GM18858 (cell line): ENCODE measurements around the gene TEF.
A peak's percentile ranks its signal among the peaks of the same experiment; 100 is the strongest.
"Not testable (repeated sequence)": the region's sequence is repeated elsewhere in the genome, so short reads cannot be mapped to it uniquely, and the experiment has no call there.

Experiments used
- ATAC-seq: cut with Tn5 transposase; IDR thresholded peaks from one replicate; pipeline ENCODE4 v1.9.1; 2021; ENCODE audit not compliant: unreplicated experiment

Gene TEF

DNA sequence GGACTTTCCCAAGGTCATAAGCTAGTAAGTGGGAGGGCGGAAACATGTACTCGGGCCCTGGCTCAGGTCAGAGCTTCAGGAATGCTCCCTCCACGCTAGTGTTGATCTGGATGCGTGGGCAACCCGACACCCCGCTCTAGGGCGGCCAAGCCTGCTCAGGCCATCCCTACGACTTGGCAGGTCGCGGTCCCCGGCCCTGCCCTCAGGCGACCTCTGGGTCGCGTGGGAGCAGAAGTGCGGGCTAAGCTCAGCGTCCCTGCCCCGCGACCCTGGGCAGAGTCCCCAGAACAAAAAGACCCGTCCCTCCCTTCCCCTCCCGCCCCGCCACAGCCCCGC is 781 bp upstream of the TEF start:
- peak; percentile 12 for ATAC-seq

DNA sequence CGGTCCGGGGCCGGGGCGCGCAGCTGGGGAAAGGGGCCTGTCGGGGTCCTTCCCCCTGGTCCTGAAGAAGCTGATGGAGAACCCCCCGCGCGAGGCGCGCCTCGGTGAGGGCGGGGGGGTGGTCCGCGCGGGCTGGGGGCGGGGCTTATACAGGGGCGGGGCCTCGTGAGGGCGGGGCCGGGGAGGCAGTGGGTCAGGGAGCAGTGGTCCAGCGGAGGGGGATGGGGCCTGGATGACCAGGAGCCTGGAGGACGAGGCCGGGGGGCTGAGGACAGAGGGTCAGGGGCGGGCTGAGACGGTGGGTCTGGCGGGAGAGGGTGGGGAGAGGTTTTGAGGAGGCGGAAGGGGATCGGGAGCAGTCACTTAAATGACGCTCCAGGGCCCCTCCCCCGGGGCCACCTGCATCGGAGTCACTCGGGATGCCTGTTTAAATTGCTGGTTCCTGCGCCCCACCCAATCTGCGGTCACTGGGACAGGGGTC is 396 bp downstream of the TEF start:
- peak; percentile 3 for ATAC-seq

DNA sequence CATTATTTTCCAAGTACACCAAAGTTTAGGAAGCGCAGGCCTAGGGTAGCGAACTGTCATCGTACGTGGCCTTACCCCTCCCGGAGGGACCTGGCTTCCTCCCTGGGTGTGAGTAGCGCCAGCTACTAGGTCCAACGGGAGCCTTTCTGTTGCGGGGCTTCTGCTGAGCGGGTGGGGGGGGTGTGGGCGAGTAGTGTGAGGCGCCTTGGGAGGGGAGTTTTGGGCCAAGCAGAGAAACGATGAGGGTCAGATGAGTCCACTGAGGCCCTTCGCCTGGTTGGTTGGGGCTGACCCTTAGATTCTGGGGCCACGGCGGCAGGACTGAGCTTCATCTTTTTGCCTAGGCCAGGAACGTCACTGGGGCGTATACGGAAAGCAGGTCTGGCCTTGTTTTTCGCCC is 868 bp downstream of the TEF start:
- no peak for ATAC-seq

DNA sequence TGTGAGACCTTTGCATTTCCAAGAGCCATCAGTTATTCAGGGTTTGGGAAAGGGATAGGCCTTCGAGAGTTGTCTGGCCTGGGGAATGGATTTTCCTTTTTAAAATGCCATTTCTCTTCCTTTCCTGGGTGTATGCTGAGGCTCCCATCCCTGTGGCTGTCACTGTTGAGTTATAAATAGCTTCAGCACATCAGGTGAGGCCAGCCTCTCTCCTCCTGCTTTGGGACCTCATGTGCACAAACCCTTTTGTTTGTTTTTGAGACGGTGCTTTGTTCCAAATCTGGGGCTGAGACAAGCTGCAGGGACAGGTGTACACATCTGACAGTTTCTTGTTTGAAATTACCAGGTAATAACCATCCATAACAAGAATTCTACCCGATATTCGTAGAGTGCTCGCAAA is 1.3 kb downstream of the TEF start:
- ATAC-seq = no peak

DNA sequence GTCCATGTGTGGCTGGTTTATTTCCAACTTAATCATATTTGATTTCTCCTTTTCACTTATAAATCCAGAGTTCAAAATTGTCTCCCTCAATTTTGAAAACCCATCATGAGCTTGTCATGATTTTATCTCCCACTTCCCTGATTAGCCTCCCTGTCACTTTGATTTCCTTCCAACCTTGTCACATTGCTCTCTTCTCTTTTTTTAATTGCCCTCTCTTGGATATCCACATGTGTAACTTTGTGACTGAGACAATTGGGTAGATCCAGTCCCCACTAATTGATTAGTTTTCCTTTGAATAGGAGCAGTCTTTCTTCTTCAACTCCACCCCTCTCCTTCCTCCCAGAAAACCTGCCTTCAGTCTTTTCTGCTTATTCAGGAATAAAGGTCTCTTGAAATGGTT is 2.4 kb downstream of the TEF start:
- ATAC-seq = no peak

DNA sequence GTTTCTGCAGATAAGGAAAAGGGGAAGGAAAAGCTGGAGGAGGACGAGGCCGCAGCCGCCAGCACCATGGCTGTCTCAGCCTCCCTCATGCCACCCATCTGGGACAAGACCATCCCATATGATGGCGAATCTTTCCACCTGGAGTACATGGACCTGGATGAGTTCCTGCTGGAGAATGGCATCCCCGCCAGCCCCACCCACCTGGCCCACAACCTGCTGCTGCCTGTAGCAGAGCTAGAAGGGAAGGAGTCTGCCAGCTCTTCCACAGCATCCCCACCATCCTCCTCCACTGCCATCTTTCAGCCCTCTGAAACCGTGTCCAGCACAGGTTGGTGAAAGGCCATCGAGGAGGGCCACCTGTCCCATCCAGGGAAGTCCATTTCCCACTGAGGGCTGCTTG is 5.6 kb downstream of the TEF start:
- ATAC-seq = no peak

DNA sequence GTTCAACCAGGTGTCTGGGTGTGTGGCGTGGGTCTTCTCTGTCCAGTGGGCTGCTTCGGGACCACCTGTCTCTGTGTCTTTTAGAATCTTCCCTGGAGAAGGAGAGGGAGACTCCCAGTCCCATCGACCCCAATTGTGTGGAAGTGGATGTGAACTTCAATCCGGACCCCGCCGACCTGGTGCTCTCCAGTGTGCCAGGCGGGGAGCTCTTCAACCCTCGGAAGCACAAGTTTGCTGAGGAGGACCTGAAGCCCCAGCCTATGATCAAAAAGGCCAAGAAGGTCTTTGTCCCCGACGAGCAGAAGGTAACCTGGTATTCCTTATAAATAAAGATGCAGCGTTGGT is 12.2 kb downstream of the TEF start:
- no peak for ATAC-seq

DNA sequence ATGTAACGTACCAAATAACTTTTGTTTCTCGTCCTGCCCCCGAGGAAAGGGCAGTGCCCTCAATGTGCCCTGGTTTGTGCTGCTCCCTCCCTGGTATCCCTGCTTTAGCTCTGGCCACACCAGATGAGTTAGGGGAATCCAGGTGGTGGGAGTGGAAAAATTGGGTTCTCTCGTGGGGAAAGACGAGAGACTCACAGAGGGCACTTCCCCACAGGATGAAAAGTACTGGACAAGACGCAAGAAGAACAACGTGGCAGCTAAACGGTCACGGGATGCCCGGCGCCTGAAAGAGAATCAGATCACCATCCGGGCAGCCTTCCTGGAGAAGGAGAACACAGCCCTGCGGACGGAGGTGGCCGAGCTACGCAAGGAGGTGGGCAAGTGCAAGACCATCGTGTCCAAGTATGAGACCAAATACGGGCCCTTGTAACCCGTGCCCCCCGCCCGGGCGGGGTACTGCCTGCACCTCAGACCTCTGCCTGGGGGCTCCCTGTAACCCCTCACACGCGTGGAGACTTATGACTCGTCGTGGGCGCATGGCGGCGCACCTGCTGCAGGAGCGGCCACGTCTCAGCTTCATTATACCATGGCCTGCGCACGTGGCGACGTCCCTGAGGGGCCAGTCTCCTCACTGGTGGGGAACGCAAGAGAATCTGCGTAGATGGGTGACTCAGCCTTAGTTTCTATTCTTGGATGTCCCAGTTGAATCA is 13.9 kb downstream of the TEF start:
- ATAC-seq = no peak

DNA sequence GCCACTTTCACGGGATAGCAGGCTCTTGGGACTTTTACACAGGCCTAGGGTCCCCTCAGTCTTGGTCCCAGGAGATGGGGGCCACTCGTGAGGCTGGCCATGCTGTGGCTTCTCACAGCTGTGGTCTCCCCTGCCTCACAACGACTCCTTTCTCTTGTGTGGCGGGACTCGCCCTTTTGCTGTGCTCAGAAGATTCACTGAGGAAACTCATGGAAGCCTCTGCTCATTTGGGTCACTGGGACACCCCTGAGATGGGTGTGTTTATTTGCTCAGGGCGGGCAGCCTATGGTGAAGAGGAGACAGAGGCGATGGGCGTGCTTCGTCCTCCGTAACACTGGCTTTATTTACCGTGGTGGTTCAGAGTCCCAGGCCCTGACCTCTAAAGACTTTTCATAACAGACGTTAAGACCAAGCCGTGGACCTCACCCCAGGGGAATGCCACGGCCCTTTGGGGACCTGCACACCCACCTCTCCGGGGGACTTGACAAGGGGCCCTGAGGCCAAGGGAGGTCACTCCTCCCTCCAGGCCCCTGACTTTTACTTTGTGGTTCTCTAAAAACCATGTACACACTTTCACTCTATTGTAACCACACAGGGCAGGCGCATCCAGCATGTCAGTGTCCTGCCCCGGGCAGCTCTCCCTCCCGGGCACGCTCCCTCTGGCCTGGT is 15.5 kb downstream of the TEF start:
- no peak for ATAC-seq

DNA sequence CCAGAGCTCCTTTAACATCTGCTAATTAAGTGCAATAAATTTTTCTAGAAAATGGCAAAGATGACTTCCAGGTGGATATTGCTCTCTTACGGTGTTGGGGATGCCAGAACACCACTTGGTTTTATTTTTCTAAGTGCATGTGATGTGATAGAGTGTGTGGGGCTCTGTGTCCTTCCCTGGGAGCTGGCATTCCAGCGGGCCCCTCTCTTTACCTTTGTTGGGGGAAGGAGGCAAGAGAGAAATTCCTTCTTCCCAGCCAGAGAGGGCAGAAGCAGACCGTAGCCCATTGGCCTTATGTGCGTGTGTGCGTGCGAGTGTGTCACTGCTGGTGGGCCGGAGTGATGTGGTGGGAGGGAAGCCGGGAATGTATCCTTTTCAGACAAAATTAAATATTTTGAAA is 17.2 kb downstream of the TEF start:
- no peak for ATAC-seq

DNA sequence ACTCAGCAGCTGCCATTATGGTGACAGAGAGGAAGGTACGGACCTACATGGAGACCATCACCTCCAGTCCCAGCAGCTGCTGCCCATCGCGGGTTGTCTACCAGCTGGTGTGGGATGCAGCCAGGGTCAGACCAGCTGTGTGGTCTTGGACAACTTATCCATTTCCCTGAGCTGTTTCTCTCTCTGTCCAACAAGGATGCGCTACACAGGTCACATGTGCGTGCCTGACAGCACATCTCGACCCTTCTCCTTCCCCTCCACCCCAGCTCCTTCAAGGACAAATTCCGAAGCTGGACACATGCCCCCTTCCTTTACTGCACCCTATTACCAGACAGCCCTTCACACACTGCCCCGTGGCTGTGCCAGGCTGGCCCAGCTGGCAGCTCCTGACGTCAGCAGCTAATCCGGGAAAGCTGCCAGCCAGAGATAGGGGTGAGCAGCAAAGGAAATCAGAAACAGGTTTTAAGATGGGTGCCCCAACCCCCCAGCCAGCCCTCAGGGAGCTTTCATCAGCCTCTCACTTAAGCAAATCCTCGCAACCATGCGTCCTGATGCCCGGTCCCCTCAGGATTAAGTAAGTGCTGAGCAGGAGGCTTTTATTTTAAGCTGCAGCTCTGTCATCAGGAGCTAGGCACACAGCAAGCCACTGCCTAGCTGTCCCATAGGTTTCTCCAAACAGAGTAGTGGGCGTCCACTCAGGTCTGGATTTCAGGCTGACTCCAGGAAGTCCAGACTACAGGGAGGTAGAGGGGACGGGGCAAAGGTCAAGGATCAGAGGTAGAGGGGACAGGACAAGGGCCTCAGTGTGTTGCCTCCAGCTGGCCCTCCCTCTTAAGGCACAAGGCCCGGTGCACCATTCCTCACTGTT is 20.3 kb downstream of the TEF start:
- ATAC-seq = no peak

DNA sequence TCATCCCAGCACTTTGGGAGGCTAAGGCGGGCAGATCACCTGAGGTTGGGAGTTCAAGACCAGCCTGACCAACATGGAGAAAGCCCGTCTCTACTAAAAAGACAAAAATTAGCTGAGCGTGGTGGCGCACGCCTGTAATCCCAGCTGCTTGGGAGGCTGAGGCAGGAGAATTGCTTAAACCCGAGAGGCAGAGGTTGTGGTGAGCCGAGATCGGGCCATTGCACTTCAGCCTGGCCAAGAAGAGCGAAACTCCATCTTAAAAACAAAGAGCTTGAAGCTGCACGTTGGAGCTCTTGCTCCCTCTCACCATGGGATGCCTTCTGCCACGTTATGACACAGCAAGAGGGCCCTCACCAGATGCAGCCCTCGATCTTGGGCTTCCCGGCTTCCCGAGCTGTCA is 21.1 kb downstream of the TEF start:
- ATAC-seq = not testable (repeated sequence)

DNA sequence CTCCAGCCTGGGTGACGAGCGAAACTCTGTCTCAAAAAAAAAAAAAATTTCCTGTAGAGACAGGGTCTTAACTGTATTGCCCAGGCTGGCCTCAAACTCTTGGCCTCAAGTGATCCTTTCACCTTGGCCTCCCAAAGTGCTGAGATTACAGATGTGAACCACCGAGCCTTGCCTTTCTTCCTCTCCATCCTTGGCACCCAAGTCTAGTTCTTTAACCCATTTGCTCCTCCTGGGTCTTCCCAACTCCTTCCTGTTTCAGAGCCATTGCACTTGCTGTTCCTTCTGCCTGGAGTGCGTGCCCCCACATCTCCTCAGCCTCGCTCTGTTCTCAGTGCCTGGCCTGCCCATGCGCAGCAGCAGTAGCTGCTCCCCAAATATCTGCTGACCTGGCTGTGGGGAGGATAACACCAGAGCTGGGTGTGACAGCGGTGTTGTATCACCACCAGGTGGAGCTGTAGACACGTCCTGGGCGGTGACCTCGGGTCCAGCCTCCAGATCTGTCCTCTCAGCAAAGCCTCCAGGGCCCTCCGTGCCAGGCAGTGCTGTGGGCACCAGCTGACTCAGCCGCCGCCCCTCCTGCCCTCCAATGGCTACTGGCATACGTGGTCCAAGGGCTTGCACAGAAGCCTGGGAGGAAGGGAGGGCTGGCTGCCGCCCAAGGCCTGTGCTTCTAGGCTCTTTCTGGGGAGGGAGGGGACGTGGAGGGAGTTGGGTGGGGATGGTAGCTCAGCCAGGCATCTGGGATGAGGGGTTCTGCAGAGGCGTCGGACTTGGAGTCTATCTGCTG is 22.0 kb downstream of the TEF start:
- no peak for ATAC-seq

DNA sequence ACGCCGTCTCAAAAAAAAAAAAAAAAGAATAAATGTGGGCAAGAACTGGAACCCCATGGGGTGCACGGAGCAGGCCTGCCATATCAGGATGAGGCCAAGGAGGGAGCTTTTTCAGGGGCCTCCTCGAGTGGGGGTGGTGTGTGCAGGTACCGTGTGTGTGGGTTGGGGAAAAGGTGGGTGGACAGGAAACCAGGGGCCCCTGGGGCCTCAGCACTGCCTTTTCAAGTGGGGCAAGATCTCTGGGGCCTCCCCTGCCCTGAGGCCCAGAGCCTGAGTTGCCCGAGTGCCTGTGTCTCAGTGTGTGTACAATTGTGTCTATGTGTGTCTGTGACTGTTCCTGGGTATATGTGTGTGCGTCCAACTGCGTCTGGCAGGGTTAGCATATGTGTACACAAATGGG is 23.8 kb downstream of the TEF start:
- no peak for ATAC-seq

DNA sequence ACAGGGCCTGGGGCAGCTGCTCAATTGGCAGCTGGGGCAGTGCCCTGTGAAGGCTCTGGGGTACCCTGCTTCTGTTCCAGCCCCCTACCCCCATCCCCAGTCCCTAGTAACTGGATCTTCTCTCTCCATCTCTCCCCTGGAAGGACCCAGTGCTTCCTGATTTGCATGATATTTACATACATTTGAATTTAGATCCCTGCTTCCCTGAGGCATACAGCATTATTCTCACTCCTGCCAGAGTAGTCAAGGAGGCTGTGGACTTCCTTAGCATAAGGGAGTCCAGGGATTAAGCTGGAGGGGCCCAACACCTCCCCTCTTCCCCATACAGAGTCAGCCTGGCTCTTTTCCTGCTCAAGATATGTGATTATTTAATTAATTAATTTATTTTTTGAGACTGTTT is 24.7 kb downstream of the TEF start:
- no peak for ATAC-seq

DNA sequence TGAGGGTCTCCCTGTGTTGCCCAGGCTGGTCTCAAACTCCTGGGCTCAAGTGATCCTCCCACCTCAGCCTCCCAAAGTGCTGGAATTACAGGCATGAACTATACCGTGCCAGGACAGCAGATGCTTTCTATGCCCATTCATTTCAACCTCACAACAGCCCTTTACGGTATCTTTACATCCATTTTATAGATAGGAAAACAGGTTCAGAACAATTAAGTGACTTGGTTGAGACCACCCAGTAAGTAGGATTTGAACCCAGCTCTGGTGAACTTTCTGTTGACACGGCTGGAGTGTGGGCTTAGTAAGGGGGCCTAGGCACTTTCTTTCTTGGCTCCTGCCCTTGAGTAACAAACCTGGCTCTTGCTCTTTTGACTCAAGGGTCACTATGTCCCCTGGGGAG is 25.7 kb downstream of the TEF start:
- ATAC-seq = no peak

DNA sequence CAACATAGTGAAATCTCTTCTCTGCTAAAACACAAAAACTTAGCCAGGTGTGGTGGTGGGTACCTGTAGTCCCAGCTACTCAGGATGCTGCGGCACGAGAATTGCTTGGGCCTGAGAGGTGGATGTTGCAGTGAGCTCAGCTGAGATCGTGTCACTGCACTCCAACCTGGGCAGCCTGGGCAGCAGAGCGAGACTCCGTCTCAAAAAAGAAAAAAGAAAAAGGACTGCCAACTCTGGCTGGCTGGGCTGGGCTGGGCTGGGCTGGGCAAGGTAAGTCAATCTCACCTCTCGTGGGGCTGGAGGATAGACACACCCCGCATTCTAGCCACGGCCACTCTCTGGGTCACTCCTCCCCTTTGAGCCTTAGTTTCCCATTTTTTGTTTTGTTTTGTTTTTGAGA is 26.9 kb downstream of the TEF start:
- ATAC-seq = no peak

DNA sequence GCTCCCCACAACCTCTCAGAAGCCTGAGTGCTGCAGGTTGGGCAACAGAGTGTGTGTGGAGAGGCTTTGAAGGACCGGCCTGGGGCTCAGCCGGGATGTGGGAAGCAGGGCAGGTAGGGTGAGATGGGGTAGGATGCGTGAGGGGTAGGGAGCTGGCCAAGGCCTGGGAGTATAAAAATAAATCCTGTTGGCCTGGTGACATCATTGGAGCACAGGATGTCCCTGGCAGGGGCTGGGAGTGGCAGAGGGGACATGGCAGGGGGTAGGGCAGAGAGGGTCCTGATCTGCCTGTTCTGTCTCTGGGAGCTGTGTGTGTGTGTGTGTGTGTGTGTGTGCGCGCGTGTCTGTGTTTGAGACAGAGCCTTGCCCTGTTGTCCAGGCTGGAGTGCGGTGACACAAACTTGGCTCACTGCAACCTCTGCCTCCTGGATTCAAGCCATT is 28.6 kb downstream of the TEF start:
- ATAC-seq = no peak

DNA sequence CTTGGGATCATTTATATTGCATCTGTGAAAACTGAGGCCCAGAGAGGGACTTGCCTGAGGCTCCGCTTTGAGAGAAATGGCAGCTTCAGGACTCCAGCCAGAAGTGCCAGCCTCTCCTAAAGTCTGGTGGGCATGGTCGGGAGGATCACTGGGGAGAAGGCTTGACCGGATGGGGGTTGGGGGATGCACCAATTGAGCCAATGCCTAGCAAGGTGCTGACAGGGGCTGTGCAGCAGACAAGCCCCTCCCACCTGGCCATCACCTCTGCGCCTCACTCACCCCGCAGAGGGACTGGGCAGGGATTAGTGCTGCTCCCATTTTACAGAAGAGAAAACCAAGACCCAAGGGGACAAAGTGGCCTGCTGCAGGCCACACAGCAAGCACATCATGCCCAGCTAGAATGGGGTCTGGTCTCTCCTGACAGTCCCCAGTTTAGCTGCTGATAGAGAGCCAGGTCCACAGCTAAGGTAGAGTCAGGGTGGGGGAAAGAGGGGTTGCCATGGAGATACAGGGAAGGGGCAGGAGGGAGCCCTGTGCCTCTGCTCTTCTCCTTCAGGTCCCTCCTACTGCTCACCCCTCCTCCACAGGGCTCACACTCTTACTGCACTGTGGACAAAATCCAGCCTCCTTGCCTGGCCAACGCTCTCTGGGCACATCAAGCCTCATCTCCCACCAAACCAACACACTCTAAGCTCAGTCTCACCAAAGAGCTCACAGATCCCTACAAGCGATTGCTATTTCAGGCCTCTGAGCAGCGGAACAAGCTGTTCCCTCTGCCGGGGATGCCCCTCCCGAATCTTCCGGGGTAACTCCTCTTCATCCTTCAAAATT is 29.5 kb downstream of the TEF start:
- ATAC-seq = no peak

DNA sequence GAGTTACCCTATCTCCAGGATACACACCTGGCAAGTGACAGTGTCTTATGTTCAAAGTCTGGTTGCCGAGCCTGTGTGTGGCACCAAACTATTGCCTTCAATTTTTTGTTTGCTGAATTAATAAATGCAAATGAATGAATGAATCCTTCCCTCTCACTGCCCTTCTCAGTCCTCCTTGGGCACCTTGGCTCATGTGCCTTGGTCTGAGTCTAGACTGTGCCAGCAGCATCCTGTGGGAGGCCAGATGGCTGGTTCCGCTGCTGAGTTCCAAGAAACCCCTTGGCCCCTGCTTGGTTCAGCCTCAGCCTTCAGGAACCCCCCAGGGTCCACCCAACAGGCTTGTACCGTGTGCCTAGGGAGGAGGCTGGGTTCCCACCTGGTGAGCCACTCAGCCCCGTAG is 33.8 kb downstream of the TEF start:
- ATAC-seq = no peak
